ENCODE measurements around the gene ZSWIM7.
"Not testable (repeated sequence)": the region's sequence is repeated elsewhere in the genome, so short reads cannot be mapped to it uniquely, and the experiment has no call there.

ZSWIM7 gene

DNA sequence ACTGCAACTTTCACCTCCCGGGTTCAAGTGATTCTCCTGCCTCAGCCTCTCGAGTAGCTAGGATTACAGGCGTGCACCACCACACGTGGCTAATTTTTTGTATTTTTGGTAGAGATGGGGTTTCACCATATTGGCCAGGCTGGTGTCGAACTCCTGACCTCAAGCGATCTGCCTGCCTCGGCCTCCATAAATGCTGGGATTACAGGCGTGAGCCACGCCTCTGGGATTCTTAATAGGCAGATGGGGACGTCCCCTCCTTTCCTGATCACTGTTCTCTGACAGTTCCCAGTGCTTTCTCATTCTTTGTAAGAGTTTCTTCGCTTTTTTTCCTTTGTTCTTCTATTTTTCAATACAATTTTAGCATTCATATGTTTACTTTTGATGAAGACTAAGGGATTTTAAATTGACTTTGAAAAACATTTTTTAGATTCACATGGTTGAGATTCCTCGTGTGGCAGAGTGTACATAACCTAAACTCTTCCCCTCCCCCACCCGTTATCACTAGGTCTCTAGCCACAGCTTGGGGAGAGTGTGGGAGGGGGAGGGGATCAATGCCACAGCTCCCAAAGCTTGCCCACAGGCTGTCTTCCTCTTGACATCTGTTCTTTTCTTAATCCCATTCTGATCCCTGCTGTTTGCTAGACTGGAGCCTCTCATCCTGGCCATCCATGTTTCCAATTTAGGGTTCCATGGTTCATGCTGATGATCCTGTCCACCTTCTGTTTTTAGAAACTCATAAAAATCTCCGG is 43.5 kb downstream of the ZSWIM7 start:
- DNase-seq = no peak

DNA sequence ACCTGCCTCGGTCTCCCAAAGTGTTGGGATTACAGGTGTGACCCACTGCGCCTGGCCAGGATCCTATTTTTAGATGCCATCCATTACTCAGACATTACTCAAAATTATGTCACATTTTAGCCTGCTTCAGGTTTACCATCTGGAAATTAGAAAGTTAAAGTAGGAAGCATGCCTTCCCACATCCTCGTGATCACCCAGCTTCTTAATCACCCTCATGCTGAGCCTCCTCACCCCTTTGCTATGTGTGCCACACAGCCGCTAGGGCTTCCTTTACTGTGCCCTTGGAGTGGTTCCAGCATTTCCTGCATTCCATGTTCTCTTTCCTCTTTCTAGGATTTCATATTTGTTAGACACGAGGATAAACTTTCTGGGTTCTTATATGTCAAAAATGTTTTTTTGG is 45.3 kb downstream of the ZSWIM7 start:
- no peak for DNase-seq

DNA sequence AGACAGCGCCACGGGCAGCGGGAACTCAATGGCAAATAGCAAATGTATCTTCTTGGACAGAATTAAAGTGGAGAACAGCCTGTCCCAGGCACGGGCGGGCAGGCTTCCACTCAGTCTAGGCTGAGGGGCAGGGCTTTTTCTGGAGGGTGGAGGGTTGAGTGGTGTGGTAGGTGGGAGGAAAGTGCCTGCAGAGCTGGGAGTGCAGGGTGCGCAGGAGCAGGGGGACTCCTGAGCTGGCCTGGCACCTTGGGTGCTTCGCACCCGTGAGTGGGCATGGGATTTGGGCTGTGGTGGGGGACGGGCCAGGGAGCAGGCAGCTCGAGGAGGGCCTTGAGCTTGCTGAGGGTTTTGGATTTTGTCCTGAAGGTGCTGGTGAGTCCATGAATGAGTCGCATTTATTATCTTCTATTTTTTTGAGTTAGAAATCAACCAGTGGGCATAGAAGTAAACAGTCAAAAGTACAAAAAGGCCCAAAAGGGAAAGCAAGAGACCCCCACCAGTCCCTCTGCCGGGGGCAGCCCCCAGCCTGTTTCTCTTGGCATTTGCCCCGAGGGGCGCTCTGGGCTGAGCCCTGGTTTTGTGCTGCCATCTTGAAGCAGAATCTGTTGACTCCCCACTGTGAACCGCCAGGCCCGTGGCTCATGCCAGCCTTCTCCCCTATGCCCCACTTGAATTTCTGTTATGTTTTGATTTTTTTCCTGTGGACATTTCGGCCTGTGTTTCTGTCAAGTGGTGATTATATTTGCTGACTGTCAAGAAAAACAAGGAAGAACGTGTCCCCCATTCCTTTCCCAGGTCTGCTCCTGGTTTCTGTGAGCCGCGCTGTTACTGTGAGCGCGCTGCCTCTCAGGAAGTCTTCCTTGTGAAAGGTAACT is 46.4 kb downstream of the ZSWIM7 start:
- DNase-seq = no peak

DNA sequence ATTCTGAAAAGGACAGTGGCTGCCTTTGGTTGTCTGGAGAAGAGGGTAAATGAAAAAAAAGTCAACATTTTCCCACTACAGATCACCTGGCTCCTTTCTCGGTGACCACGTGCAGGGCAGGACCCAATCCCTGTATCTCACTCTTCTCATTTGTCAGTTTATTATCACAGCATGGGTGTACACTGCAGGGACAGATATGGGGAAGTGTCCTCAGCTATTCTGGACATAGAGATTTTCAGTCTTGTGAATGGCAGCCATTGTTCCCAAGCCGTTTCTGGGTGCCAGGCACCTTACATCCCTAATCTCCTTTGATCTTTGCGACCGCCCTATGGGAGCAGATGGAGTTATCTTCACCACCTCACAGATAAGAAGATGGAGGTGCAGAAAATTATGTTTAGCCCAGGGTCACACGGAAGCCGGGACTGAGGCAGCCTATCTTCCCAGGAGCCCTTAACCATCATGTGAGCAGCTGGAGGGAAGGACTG is 47.4 kb downstream of the ZSWIM7 start:
- DNase-seq = no peak

DNA sequence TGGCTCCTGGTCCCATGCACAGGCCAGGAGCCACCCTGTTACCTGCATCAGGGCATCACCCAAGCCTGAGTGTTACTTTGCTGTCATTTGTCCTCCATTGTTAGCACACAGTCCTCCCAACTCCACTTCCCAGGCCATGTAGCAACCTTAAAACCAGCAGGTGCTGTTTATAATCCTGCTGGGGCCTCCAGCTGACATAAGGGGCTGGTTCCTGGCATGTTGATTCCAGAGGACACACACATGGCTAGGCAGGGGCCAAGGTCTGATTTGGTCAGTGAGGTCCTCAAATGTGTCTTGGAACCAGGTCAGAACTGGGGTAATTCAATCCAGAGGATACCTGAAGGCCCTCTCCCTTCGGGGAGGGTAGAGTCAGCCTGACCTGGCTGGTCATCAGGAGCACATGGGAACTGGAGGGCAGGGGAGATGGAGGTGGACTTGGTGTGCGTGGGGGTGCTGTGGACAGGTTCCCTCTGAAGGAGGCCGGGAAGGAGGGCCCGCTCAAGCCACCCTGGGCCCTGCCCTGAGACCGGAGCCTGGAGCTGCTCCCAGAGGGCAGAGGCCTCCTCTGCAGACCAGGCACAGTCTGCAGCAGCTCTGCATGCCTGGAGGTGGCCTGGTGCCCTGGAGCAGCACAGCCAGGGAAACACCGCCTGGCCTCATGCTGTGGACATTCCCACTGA is 48.0 kb downstream of the ZSWIM7 start:
- no peak for DNase-seq

DNA sequence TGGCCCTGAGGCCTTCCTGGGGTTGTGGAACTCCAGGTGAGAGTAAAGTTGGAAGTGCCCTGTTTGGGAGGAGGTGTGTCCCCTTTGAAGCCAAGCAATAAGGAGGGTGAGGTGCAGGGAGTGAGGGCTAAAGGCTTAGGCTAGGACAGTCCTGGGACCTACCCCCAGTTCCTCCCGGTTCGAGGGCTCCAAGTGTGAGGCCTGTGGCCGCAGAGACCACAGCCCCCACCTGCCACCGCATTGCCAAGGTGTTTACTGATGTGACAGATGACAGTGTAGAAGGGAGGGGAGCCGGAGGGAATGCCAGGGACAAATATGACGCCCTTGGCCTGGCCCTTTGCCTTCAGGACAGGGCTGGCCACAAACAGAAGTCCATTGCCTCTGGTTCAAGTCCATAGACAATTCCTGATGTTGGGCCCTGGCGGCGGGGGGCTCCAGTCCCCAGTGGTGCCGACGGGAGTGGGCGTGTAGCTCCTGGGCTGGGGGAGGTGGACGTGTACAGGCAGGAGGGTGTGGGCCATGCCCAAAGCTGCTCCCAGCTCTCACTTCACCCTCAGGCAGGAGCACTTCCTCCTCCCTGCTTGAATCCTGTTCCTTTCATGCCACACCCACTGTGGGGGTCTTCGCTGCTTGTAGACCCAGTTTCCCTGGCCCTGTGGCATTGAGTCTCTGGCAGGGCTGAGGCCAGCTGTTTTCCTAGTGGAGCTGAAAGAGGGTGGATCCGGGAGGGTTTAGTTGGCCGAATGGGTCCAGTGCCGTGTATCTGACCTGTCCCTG is 51.3 kb downstream of the ZSWIM7 start:
- DNase-seq = no peak

DNA sequence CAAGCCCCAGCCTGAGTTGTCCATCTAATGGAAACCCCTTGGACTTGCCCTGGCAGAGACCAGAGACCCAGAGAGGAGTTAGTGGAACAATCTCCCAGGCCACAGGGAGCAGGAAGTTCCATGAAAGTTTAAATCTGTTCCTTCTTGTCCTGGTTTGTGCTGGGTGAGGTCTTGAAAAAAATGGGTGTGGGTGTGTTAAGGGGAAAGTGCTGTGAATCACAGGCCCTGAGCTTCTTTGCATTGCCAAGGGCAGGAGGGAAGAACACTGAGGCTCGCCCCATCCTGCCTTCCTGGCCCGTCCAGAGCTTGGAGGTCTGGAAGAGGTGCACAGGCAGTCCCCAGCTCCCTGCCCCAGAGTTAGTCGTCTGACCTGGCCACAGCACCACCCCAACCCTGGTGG is 52.2 kb downstream of the ZSWIM7 start:
- DNase-seq = no peak

DNA sequence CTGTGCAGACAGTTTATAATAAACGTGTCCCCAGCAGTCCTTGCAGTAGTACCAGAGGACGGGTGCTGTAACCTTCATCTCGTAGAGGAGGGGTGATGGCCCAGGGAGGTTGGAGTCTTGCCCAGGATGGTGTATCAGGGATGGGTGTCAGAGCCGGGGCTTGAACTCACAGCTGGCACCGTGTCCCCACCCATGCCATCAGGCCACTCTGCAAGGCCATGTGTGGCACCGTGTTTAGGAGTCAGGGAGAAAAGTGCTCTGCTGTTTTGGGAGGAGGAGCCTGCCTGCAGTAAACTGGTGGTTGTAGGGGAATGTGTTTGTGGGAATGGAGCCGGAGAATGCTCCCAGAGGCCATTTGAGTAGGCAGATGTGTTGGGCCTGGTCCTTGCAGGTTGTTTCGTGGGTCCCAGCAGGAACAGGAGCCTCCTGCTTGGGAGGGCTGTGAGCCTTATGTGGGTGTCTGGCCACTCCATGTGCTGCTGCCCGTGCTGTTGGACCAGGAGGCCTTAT is 52.8 kb downstream of the ZSWIM7 start:
- no peak for DNase-seq

DNA sequence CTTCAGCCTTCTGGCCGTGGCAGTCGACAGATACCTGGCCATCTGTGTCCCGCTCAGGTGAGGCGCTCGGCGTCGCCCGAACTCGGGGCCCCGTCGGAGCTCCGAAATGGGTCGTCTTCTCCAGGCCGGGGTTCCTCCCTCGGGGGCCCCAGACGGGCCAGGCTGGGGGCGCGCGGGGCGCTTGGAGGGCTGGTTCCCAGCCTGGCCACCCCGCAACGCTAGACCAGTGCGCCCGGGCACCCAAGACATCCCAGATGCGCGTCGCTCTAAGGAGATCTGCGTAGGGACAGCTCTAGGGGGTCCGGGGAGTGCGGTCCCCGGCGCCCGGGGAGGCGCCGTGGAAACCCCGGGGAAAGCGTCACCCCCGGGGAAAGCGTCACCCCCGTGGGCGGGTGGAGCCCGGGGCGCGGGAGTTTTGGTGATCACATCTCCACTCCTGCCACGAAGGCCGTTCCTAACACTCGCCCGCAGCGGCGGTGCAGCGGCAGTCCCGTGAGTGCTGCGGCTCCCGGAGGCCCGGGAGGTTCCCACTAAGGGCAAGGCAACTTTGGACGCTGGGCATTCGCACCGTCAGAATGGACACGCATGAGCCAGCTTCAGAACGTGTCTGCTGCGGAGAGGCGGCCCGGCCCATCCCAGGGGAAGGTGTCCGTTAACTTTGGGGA is 53.8 kb downstream of the ZSWIM7 start:
- DNase-seq = no peak

DNA sequence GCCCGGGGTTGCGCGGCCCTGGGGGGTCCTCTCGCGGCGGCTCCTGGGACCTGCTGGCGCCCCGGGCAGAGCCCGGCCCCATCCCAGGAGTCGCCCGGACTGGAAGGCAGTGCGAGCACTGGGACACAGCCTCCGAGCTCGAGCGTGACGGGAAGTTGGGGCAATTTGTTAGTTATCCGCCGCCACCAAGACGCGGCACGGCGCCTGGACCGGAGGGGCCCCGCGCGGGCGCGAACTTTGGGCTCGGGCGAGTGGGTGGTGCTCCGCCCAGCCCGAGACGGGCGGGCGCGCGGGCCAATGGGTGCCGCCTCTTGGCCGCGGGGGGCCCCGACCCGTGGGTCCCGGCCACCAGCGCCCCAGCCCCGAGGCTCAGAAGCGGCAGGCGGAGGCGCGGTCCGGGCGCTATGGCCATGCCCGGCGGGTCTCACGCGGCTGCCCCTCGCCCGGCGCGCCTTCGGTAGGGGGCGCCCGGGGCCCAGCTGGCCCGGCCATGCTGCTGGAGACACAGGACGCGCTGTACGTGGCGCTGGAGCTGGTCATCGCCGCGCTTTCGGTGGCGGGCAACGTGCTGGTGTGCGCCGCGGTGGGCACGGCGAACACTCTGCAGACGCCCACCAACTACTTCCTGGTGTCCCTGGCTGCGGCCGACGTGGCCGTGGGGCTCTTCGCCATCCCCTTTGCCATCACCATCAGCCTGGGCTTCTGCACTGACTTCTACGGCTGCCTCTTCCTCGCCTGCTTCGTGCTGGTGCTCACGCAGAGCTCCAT is 54.6 kb downstream of the ZSWIM7 start, which contains the start of gene ADORA2B:
Gene ADORA2B, plus strand, starts transcription at position 372 of the 768 bp plus-strand sequence. Its CDS starts 119 bp downstream, at position 491.
- DNase-seq = no peak

DNA sequence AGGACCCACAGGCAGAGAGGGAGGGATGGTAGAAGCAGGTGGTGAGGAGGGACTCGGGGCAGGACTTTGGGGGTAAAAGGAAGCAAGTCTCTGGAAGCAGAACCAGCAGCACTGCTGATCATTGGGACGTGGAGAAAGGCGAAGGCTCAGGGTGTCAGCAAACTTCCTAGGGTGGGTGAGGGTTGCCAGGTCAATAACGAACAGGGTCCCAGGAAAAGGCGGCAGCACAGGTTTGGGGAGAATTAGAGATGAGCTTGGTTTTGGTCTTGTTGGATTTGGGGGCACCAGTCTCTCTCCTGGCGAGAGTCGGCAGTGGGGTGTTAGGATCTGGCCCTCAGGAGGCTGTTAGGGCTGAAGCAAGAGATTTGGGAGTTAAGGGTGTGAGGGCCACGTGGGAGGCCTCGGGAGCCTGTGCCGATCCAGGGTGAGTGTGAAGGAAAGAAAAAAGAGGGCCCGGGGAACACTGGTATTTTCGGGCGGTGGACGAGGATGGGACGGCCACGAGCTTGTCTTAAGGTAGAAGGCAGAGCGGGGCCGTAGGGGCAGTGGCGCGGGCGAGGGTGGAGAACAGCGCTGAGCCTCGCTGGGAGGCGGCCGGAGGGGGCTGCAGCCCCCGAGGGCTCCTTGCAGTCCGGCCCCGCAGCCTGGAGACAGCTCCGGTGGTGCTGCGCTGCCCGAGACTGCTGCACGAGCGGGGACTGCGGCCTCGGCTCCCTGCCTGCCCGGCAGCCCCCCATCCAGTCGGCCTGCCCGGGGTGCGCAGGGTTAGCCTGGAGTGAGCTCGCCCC is 55.3 kb downstream of the ZSWIM7 start:
- no peak for DNase-seq

DNA sequence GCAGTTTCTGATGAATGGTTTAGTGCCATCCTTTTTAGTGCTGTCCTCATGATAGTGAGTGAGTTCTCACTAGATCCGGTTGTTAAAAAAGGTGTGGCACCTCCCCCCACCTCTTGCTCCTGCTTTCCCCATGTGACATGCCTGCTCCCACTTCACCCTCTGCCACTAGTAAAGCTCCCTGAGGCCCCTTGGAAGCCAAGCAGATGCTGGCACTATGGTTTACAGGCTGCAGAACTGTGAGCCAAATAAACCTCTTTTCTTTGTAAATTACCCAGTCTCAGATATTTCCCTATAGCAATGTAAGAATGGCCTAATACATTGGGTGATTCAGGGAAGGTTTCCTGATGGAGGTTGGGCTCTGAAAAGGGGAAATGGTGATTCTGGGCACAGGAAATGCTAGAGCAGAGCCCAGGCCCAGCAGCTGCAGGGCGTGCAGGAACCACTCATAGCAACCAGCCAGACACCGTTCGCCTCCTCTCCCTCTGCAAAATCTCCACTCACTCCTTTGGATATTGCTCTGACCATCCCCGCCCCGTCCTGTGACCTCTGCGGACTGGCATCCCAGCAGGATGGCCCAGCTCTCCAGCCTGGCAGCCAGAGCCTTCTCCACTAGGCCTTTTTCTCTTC is 57.2 kb downstream of the ZSWIM7 start:
- DNase-seq = no peak

DNA sequence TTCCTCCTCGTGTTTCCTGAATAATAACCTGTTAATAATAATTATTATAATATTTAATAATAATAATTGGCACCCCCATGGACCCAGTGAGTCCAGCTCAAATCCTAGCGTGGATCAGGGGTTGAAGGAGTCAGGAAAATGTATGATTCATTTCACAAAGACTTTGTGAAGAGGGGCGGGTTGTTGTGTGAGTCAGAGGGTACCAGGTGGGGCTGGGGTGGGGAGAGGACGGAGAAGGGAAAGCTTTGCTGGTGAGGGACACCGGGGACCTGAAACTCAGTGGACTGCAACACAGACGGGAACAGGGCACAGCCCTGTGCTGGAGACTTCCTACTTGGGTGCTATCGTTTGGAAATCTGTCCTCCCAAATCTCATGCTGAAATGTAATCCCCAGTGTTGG is 57.7 kb downstream of the ZSWIM7 start:
- no peak for DNase-seq

DNA sequence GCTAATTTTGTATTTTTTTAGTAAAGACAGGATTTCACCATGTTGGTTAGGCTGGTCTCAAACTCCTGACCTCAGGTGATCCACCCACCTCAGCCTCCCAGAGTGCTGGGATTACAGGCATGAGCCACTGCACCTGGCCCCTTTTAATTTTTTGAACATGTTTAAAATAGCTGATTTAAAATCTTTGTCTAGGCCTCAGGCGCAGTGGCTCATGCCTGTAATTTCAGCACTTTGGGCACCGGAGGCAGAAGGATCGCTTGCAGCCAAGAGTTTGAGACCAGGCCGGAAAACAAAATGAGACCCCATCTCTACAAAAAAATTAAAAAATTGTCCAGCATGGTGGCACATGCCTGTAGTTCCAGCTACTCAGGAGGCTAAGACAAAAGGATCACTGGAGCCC is 63.0 kb downstream of the ZSWIM7 start:
- DNase-seq = not testable (repeated sequence)

DNA sequence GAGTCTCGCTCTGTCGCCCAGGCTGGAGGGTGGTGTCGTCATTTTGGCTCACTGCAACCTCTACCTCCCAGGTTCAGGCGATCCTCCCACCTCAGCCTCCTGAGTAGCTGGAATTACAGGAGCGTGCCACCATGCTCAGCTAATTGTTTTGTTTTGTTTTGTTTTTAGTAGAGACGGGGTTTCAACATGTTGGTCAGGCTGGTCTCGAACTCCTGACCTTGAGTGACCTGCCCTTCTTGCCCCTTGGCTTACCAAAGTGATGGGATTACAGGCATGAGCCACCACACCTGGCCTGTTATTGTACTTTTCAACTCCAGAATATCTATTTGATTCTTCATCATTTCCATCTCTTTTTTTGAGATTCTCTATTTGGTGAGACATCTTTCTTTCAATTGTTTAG is 63.6 kb downstream of the ZSWIM7 start:
- no peak for DNase-seq

DNA sequence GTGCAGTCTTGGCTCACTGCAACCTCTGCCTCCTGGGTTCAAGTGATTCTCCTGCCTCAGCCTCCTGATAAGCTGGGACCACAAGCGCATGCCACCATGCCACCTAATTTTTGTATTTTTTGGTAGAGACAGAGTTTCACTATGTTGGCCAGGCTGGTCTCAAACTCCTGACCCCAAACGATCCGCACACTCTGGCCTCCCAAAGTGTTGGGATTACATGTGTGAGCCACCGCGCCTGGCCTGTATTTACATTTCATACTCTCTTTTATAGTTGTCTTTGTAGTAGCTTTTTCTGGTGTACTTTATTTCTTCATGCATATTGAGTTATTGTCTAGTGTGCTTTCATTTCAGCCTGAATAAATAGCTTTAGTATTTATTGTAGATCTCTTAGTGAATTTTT is 64.6 kb downstream of the ZSWIM7 start:
- no peak for DNase-seq

DNA sequence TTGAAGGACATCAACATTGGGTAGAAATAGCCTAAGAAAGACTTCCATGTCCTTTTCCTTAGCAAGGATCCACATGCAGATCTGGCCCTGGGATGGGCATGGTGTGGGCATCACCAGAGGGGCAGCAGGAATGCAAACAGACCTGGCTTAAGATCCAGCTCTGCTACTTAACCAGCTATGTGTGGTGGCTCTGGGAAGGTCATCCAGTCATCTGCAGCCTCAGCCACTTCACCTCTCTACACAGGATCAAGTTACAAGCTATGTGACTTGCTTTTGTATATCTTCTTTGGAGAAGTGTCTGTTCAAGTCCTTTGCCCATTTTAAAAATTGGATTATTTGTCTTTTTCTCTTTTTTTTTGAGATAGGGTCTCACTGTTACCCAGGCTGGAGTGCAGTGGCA is 68.1 kb downstream of the ZSWIM7 start:
- DNase-seq = no peak

DNA sequence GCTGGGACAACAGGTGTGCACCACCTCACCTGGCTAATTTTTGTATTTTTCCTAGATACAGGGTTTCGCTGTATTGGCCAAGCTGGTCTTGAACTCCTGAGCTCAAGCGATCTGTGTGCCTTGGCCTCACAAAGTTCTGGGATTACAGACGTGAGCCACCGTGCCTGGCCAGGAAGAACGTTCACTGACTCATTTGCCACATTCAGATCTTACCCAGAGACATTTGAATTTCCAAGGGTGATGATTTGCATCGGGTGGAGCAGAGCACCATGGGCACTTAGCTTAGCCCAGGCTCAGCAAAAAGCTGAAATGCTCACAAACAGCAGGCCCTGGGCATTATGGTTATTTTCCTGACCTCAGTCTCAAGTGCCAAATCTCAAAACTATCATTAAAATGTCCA is 69.1 kb downstream of the ZSWIM7 start:
- DNase-seq = no peak

DNA sequence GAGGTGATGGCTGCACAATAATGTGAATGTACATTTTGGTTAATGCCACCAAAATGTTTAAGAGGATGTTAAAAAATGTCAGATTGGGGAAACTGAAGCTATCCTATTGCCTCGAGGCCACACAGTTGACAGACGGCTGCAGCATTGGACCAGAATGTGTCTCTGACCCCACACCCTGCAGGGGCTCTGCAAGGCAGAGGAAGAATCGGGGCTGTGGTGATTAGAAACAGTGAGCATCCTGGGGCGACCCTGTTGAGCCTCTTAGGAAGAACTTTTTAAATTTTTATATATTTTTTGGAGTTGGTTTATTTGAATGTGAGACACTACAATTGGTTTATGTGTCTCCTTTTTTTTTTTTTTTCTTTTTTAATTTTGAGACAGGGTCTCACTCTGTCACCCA is 69.6 kb downstream of the ZSWIM7 start:
- no peak for DNase-seq

Measured in GF-D8 (cell line).